H9 (cell line): ENCODE data around the gene NOP53. TPM values are rescaled to one million over a fixed set of nuclear protein-coding genes. Genes with fewer than 3 reads are reported as not detected.

Experiments
- DNase-seq: peaks from one replicate; pipeline ENCODE4 v3.0.0-alpha.2; 2017
- H2AFZ ChIP-seq: one replicate; pipeline ENCODE4 v1.6.1; 2013; ENCODE audit warnings: mild to moderate bottlenecking, low read length, control low read depth, moderate library complexity
- H2AK5ac ChIP-seq: 2 replicates; pipeline ENCODE4 v1.6.1; 2013; ENCODE audit warnings: low read length, control low read depth, mixed read lengths; ENCODE audit not compliant: insufficient read length
- H2BK120ac ChIP-seq: one replicate; pipeline ENCODE4 v1.6.1; 2013; ENCODE audit warnings: low read depth, mild to moderate bottlenecking, low read length, control low read depth, inconsistent platforms; ENCODE audit not compliant: poor library complexity, severe bottlenecking
- H2BK12ac ChIP-seq: 2 replicates; pipeline ENCODE4 v1.6.1; 2013; ENCODE audit warnings: low read length, control low read depth, mixed read lengths, low read depth; ENCODE audit not compliant: insufficient read length
- H2BK15ac ChIP-seq: 2 replicates; pipeline ENCODE4 v1.6.1; 2013; ENCODE audit warnings: low read depth, low read length, control low read depth
- H2BK20ac ChIP-seq: one replicate; pipeline ENCODE4 v1.6.1; 2013; ENCODE audit warnings: low read depth, mild to moderate bottlenecking, low read length, control low read depth, inconsistent platforms; ENCODE audit not compliant: poor library complexity, severe bottlenecking
- H2BK5ac ChIP-seq: 2 replicates; pipeline ENCODE4 v1.6.1; 2013; ENCODE audit warnings: low read length, control low read depth, mixed read lengths; ENCODE audit not compliant: insufficient read length
- H3K14ac ChIP-seq: 2 replicates; pipeline ENCODE4 v1.6.1; 2013; ENCODE audit warnings: low read length, control low read depth; ENCODE audit not compliant: insufficient read depth
- H3K18ac ChIP-seq: 2 replicates; pipeline ENCODE4 v1.6.1; 2013; ENCODE audit warnings: low read depth, mild to moderate bottlenecking, mixed read lengths, low read length, control low read depth; ENCODE audit not compliant: insufficient read length
- H3K23ac ChIP-seq: 2 replicates; pipeline ENCODE4 v1.6.1; 2013; ENCODE audit warnings: low read length, control low read depth, mixed read lengths, low read depth; ENCODE audit not compliant: insufficient read length
- H3K23me2 ChIP-seq: 2 replicates; pipeline ENCODE4 v1.6.1; 2013; ENCODE audit warnings: low read depth, mild to moderate bottlenecking, mixed read lengths, low read length, control low read depth; ENCODE audit not compliant: insufficient read length, poor library complexity, severe bottlenecking
- H3K27ac ChIP-seq: 2 replicates; pipeline ENCODE4 v1.5.1; 2013; ENCODE audit warnings: low read length, control low read depth, mixed read lengths, low read depth; ENCODE audit not compliant: insufficient read length
- H3K27me3 ChIP-seq: 2 replicates; pipeline ENCODE4 v1.6.1; 2013; ENCODE audit warnings: low read length, control low read depth, inconsistent platforms; ENCODE audit not compliant: insufficient read depth
- H3K4ac ChIP-seq: 2 replicates; pipeline ENCODE4 v1.6.1; 2013; ENCODE audit warnings: low read depth, mild to moderate bottlenecking, control low read depth, inconsistent platforms, low read length, moderate library complexity
- H3K4me1 ChIP-seq: 2 replicates; pipeline ENCODE4 v1.6.1; 2013; ENCODE audit warnings: low read length, control low read depth, inconsistent platforms; ENCODE audit not compliant: insufficient read depth
- H3K4me2 ChIP-seq: 2 replicates; pipeline ENCODE4 v1.6.1; 2013; ENCODE audit warnings: low read length, control low read depth, mixed read lengths; ENCODE audit not compliant: insufficient read length, insufficient read depth
- H3K56ac ChIP-seq: 2 replicates; pipeline ENCODE4 v1.6.1; 2013; ENCODE audit warnings: low read depth, mild to moderate bottlenecking, mixed read lengths, low read length, control low read depth; ENCODE audit not compliant: insufficient read length
- H3K79me1 ChIP-seq: 2 replicates; pipeline ENCODE4 v1.6.1; 2013; ENCODE audit warnings: low read depth, mild to moderate bottlenecking, moderate library complexity, low read length, control low read depth, inconsistent platforms; ENCODE audit not compliant: insufficient read depth, poor library complexity, severe bottlenecking
- H3K79me2 ChIP-seq: 2 replicates; pipeline ENCODE4 v1.6.1; 2013; ENCODE audit warnings: low read length, control low read depth, inconsistent platforms; ENCODE audit not compliant: insufficient read depth
- H3K9ac ChIP-seq: 2 replicates; pipeline ENCODE4 v1.6.1; 2013; ENCODE audit warnings: low read length, control low read depth, mixed read lengths; ENCODE audit not compliant: insufficient read length; ENCODE audit errors: extremely low read depth
- H3K9me3 ChIP-seq: one replicate; pipeline ENCODE4 v1.6.1; 2013; ENCODE audit warnings: low read depth, low read length, inconsistent platforms; ENCODE audit not compliant: control insufficient read depth
- H3T11ph ChIP-seq: one replicate; pipeline ENCODE4 v1.6.1; 2013; ENCODE audit warnings: mild to moderate bottlenecking, low read length, control low read depth, inconsistent platforms
- H4K20me1 ChIP-seq: one replicate; pipeline ENCODE4 v1.6.1; 2013; ENCODE audit not compliant: control insufficient read depth, insufficient read length, insufficient read depth
- H4K5ac ChIP-seq: 2 replicates; pipeline ENCODE4 v1.6.1; 2013; ENCODE audit warnings: low read depth, mild to moderate bottlenecking, mixed read lengths, low read length, control low read depth; ENCODE audit not compliant: insufficient read length
- H4K8ac ChIP-seq: replicated peaks from 2 replicates; pipeline ENCODE4 v1.6.1; 2013; ENCODE audit warnings: low read length, control low read depth, mixed read lengths, low read depth; ENCODE audit not compliant: insufficient read length
- H4K91ac ChIP-seq: 2 replicates; pipeline ENCODE4 v1.6.1; 2013; ENCODE audit warnings: low read depth, mild to moderate bottlenecking, moderate library complexity, mixed read lengths, low read length, control low read depth; ENCODE audit not compliant: insufficient read length
- H3K27ac Mint-ChIP-seq, 3 experiments: 2 replicates in 2 of 3; 3 replicates in 1 of 3; pipeline ENCODE4 v1.8.0; 2020 to 2021; ENCODE audit warnings: mixed read lengths in 3 of 3, mild to moderate bottlenecking in 1 of 3, moderate library complexity in 1 of 3
- H3K27me3 Mint-ChIP-seq: 2 replicates; pipeline ENCODE4 v1.8.0; 2021; ENCODE audit warnings: low read depth, mild to moderate bottlenecking, moderate library complexity, mixed read lengths
- H3K36me3 Mint-ChIP-seq, 3 experiments: 2 replicates in 2 of 3; 3 replicates in 1 of 3; pipeline ENCODE4 v1.8.0; 2020 to 2021; ENCODE audit warnings: low read depth in 3 of 3, mixed read lengths in 3 of 3; ENCODE audit not compliant: insufficient read depth in 1 of 3
- H3K4me1 Mint-ChIP-seq, 2 experiments: 2 replicates each; pipeline ENCODE4 v1.8.0; 2020; ENCODE audit warnings: mixed read lengths in 2 of 2
- H3K4me3 Mint-ChIP-seq, 2 experiments: 2 replicates in 1 of 2; 3 replicates in 1 of 2; pipeline ENCODE4 v1.8.0; 2020 to 2021; ENCODE audit warnings: mild to moderate bottlenecking in 2 of 2, mixed read lengths in 2 of 2, moderate library complexity in 1 of 2
- H3K9me3 Mint-ChIP-seq, 2 experiments: 2 replicates in 1 of 2; 3 replicates in 1 of 2; pipeline ENCODE4 v1.8.0; 2020; ENCODE audit warnings: mild to moderate bottlenecking in 2 of 2, mixed read lengths in 2 of 2, moderate library complexity in 1 of 2
- WGBS: extraction: QIAGEN DNeasy Blood & Tissue Kit; methylation state at CpG from one replicate; pipeline ENCODE4 v1.1.7; 2013; ENCODE audit warnings: missing lambda C conversion rate, low lambda C conversion rate, mixed read lengths; ENCODE audit not compliant: insufficient read length; ENCODE audit errors: extremely low coverage; 5-methylcytosine and 5-hydroxymethylcytosine counted together
- total RNA-seq: library from RNA; stranded (reverse); gene quantifications from 2 replicates; pipeline ENCODE4 v1.2.1, GENCODE V29; 2021
- TF ChIP-seq, protein P1 (sequence below): fragments of 200-600 bp; sonication (generic); conservative IDR thresholded peaks from 3 replicates; pipeline ENCODE4 v1.8.0; 2021; ENCODE audit warnings: antibody characterized with exemption, mild to moderate bottlenecking

Gene NOP53
- total RNA-seq, 1 experiment from 2014 or later: 325 TPM

DNA sequence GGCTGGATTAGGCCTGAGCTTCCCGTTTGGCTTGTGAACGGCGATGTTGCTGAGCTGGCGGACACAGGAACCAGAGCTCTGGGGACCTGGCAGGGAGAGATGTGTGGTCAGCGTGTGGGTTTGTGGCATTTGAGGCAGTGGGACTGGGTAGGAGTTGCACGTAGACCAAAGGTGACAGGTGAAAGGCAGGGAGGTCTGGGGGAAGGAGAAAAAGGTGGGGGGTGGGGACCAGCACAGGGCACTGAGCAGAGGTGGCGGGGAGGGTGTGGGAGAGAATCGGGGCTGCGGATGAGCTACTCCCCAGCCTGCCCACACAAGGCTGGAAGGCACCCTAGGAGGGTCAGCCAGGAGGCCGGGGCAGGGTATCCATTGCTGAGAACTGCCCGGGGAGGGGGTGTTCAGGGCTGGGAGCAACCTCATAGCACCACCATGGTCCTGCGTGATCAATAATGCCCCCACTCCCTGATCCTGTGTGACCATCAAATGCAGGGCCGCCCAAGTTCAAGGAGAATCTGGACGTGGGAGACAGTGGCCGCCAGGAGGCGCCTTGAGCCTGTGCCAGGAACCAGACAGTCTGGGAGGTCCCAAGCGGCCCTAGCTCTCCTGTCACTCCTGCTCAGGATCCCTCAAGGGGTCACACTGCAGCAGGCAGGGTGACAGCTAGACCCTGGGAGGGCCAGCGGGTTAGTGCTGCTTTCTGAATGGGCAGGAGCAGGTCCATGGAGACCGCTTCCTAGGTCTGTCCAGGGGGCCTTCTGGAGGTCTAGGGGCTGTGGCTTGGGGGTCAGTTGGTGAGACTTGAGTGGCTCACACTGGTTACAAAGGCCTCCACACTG is 20.4 kb downstream of the NOP53 start:
- peaks cover 2% of the 10 kb centered on the region; the same call in 1 of the 2 replicates for H3K27me3 Mint-ChIP-seq
- peaks cover 14 to 20% of the 10 kb centered on the region in 2 experiments for H3K4me1 Mint-ChIP-seq
- peaks cover 0 to 3% (median 0%) of the 10 kb centered on the region in 3 experiments; a peak in 3 of 7 replicates for H3K36me3 Mint-ChIP-seq
- H3K23me2 ChIP-seq: peaks cover 2% of the 10 kb centered on the region
- peak overlapping the region; percentile 10 to 46 (median 38); a peak in 3 of 7 replicates for H3K27ac Mint-ChIP-seq
- no peak overlapping the region for H4K8ac ChIP-seq
- H2BK5ac ChIP-seq: no peak overlapping the region
- no peak overlapping the region for H2AK5ac ChIP-seq
- no peaks in the 10 kb centered on the region for H3K79me2 ChIP-seq
- no peak overlapping the region for H4K91ac ChIP-seq
- no peak overlapping the region for H3K9ac ChIP-seq
- no peak overlapping the region for H3K4me2 ChIP-seq
- peak overlapping the region in 1 of 2 experiments; percentile 28; a peak in 1 of 5 replicates for H3K4me3 Mint-ChIP-seq
- no peak overlapping the region for H2BK15ac ChIP-seq
- H4K5ac ChIP-seq: no peak overlapping the region
- H3K27ac ChIP-seq: no peak overlapping the region
- no peak overlapping the region for H2BK12ac ChIP-seq
- H3K79me1 ChIP-seq: no peaks in the 10 kb centered on the region
- H2BK120ac ChIP-seq: no peak overlapping the region
- no peak overlapping the region for H2AFZ ChIP-seq
- no peaks in the 10 kb centered on the region for H4K20me1 ChIP-seq
- no peak overlapping the region for H3T11ph ChIP-seq
- no peak overlapping the region for H2BK20ac ChIP-seq
- H3K14ac ChIP-seq: no peak overlapping the region
- H3K27me3 ChIP-seq: no peaks in the 10 kb centered on the region
- TF ChIP-seq, protein P1, sequence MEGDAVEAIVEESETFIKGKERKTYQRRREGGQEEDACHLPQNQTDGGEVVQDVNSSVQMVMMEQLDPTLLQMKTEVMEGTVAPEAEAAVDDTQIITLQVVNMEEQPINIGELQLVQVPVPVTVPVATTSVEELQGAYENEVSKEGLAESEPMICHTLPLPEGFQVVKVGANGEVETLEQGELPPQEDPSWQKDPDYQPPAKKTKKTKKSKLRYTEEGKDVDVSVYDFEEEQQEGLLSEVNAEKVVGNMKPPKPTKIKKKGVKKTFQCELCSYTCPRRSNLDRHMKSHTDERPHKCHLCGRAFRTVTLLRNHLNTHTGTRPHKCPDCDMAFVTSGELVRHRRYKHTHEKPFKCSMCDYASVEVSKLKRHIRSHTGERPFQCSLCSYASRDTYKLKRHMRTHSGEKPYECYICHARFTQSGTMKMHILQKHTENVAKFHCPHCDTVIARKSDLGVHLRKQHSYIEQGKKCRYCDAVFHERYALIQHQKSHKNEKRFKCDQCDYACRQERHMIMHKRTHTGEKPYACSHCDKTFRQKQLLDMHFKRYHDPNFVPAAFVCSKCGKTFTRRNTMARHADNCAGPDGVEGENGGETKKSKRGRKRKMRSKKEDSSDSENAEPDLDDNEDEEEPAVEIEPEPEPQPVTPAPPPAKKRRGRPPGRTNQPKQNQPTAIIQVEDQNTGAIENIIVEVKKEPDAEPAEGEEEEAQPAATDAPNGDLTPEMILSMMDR: peak; percentile 94
- H3K4me1 ChIP-seq: no peaks in the 10 kb centered on the region
- WGBS: no CpG with 5 or more reads among the region's 19 CpGs
- no peak overlapping the region for H3K23ac ChIP-seq
- peaks cover 0 to 3% of the 10 kb centered on the region in 2 experiments; a peak in 3 of 5 replicates for H3K9me3 Mint-ChIP-seq
- no peaks in the 10 kb centered on the region for H3K9me3 ChIP-seq
- H3K18ac ChIP-seq: no peak overlapping the region
- no peak overlapping the region for H3K56ac ChIP-seq
- H3K4ac ChIP-seq: no peak overlapping the region
- DNase-seq: peak; percentile 87
